Effector CD8-positive, alpha-beta T cell (primary cell): ENCODE data around the gene RIC3.
A peak's percentile ranks its signal among the peaks of the same experiment; 100 is the strongest.

Source experiments
- DNase-seq: peaks from one replicate; lab custom pipeline; 2025; lab: John Stamatoyannopoulos, UW

The RIC3 gene

GRCh38 chr11:8102965-8103364, 65.9 kb downstream of the RIC3 start:
- DNase-seq: no peak

DNA sequence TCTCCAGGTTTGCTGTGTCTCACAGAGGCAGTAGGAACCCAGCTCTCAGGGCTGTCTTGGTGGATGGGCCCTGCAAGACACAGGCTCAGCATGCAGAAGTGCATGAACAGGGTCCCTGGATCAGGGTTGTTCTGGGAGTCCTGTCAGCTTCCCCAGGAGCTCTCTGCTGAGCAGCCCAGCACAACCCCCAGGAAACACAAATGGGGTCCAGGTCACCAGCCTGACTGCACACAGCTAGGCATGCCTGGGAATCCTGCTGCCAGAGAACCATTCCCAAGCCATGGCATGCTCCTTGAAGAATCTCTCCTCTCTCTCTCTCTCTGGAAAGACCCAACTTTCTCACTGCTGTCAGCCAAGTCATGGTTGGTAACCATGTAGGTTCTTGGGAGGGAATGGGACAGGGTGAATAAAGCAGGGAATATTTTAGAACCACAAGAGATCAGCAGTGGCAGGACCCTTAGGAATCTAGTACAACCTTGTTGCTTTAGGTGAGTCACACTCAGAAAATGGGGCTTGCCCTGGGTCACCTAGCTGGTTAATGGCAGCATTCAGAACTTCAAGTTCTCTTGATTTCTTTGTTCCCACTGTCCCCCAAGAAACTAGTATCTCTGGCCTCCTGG, 66.4 kb downstream of the RIC3 start:
- DNase-seq: no peak

- no peak for DNase-seq
Measured at GRCh38 chr11:8101421-8101820, 67.4 kb downstream of the RIC3 start.

- no peak for DNase-seq
Measured at GRCh38 chr11:8100605-8101004, 68.2 kb downstream of the RIC3 start.

DNA sequence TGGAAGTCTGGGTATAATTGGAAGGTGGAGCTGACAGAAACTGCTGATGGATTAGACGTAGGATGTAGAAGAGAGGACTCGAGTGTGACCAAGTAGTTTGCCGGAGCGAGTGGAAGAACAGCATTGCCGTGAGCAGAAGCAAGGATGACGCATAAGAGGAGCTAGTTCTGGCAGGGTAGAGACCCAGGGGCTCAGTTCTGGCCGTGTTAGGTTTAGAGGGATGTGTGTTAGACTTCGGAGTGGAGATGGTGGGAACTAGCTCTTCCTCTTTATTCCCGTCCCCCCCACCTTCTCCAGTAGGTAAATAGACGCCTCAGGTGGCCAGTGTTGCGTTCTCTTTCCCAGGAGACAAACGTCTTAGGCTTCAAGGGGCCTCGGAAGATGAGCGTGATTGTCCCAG, 68.7 kb downstream of the RIC3 start:
- no peak for DNase-seq

GRCh38 chr11:8099291-8099899, 69.4 kb downstream of the RIC3 start:
- DNase-seq: peak; percentile 54

- no peak for DNase-seq
Measured at GRCh38 chr11:8098879-8099278, 69.9 kb downstream of the RIC3 start.

- no peak for DNase-seq
Measured at GRCh38 chr11:8098361-8098760, 70.5 kb downstream of the RIC3 start.

DNA sequence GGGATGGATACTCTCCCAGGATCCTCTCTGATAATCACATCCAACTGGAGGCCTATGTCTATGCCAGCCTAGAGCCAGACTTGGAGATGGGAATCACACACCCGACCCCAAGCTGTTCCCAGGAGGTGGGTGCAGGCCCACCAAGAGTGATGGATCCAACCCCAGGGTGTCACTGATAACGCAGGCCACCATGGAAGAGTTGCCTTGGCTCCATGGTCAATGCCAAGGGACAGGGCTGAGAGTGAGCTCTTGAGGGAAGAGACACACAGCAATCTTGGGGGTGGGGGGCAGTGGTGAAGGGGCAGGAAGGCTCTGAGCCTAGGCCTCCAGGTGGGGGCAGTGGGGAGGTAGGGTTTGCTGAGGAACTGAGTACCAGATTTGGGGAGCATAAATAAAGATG, 70.9 kb downstream of the RIC3 start:
- DNase-seq: no peak

DNA sequence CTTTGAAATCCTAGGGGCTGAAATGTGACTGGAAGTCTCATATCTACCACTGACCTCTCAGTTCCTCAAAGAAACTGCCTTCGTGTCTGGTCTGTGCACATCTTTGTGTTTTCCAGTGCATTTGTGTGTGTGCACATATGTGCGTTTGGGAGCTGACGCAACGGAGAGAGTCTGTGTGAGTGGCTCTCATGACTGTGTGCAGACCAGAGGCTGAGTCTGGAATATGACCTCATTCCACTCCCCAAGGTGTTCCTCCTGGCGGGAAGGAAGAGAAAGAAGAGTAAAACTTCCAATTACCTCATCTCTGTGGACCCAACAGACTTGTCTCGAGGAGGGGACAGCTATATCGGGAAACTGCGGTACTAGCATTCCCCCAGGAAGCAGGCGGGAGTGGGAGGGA, 71.4 kb downstream of the RIC3 start:
- DNase-seq: no peak

- no peak for DNase-seq
Measured at GRCh38 chr11:8097062-8097461, 71.8 kb downstream of the RIC3 start.

DNA sequence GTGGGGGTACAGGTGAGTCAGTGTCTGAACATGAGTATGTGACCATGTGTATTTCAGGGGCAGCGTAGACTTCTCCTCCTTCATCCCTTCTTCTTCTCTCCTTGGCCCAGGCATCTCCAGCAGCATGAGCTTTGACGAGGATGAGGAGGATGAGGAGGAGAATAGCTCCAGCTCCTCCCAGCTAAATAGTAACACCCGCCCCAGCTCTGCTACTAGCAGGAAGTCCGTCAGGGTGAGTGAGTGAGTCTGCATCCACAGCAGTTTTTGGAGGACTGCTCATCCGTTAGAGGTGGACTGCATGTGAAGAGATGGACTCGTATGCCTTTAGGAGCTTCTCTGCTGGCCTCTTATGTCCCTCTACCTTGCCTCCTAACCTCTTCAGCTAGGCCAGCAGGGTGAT, 72.2 kb downstream of the RIC3 start:
- DNase-seq: no peak

- DNase-seq: no peak
Measured at GRCh38 chr11:8095806-8096522, 72.9 kb downstream of the RIC3 start.

GRCh38 chr11:8095371-8095770, 73.5 kb downstream of the RIC3 start:
- no peak for DNase-seq

DNA sequence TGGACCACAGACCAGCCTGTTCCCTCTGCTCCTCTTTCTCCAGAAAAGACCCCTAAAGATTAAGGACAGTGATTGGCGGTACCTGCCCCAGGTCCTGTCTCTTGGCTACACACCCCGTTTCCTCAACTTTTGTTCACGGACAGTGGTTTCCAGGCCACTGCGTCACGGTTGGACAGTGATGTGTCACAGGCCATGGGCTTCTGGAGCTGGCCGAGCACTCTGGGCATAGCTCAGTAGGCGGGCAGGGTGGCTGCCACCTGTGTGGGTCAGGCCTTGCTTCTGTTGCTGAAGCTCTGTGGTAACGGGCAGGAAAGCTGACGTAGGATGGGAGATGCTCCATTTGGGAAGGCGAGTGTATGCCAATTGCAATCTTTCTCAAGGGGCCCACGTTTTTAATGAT, 74.2 kb downstream of the RIC3 start:
- DNase-seq: no peak

DNA sequence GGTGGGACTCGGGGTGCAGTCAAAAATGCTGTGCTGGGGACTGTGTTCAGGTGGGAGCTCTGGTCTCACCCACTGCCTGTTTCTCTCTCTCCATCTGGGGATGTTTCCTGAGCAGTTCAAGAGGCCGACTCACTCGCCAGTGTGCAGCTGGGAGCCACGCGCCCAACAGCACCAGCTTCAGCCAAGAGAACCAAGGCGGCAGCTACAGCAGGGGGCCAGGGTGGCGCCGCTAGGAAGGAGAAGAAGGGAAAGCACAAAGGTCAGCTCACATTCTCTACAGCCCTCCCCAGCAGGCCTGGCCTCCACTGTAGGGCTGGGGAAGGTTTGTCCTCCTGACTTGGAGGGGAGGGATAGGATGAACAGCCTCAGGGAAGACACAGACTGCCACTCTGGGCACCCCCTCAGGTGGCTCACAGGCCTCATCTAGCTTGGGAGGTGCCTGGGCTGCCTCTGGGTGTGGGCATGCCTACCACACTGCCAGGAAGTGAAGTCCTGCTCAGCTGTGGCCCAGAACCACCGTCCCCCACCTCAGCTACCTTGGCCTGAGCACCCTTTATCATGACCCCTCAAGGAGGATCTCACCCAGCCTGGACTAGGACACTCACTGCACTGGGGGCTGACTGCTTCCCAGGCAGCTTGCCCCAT, 74.8 kb downstream of the RIC3 start:
- no peak for DNase-seq

- no peak for DNase-seq
Measured at GRCh38 chr11:8092587-8093424, 76.0 kb downstream of the RIC3 start.

DNA sequence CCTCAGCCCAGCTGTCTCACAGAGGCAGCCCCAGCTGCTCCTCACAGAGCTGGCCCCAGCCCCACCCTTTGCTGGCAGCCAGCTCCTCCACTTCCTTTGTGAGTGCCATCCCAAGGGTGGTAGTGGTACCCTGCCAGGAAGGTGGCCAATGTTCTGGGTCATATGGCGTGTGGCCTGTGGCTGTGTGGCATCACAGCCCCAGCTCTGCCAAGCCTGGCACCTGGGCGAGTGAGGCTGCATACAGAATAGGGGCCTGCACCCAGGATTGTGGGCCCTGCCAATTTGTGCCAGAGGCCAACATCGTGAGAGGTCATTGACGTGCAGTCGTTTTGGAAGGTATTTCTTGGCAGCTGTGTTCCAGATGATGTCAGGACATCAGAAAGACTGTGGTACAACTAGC, 77.1 kb downstream of the RIC3 start:
- DNase-seq: no peak

DNA sequence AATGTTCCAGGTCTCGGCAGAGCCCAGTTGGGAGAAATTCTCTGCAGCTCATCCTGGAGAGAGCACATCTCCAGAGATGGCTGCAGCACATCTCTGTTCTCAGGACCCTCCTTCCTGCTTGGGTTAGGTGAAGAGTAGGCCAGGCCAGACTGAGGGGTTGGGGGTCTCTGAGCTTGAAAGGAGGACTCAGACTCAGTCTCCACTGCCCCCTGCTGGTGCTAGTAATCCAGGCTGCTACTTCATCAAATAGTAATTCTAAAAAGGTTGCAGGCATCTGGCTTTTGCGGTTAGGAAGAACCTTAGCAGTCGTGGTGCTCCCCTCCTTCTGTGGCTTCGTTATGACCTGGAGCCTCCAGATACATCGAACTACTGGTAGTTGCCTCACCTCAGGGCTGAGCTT, 78.1 kb downstream of the RIC3 start:
- no peak for DNase-seq

GRCh38 chr11:8089791-8090510, 78.9 kb downstream of the RIC3 start:
- no peak for DNase-seq

GRCh38 chr11:8087756-8088155, 81.1 kb downstream of the RIC3 start:
- no peak for DNase-seq
